Cerebellar nuclear complex (tissue), 1 donor: ENCODE measurements around the gene PRIMA1.
A peak's percentile ranks its signal among the peaks of the same experiment; 100 is the strongest.

Experiments
- DNase-seq, 2 experiments: peaks; one replicate each; lab custom pipeline; 2025; lab: John Stamatoyannopoulos, UW

PRIMA1 gene

GRCh38 chr14:93731753-93732152 is 56.5 kb downstream of the PRIMA1 start:
- DNase-seq = no peak

- no peak for DNase-seq
Observed at GRCh38 chr14:93729993-93730392, 58.3 kb downstream of the PRIMA1 start.

DNA sequence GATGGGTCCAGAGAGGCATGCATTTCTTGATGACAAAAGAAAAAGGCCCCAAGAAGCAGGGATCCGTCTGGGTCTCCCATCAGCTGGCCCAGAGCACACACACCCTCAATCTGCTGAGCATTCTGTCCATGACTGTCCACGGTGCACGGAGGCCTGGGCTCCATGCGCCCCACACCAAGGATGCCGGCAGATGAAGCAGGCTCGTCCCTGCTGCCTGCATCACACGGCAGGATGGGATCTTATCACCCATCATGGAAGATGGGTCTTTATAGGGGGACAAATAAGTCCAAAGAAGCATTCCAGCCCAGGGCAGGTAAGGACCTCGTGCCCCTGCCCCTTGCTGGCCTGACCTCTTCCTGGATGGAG is 59.7 kb downstream of the PRIMA1 start:
- DNase-seq = no peak

DNA sequence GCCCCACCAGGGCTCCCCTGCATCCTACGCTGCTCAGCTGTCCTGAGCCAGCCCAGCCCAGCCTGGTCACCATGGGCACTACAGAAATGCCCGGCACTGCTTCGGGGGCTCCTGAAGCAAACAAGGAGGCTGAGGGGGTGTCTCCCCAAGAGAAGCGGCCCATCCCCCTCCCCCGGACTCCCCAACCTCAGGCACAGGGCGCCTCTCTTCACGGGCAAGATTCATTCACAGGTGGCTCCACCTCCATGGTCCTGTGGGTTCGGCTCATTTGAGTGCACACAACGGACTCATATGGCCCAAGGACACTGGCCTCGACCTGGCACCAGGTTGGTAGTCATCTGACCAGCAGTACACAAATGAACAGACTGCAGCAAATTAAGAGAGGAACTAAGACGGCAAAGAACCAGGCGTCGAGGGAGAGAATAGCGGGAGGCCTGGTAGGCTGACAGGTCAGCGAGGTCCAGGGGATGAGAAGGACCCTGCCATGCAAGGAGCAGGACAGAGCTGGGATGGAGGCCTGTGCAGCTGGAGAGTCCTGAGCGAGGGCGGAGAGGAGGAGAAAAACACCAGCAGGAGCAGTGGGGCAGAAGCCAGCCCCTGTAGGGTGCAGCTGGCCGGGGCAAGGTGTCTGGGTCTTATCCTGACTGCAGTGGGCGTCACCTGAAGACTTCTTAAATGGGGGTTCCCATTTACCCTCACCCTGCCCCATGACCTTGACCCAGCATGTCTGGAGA is 60.2 kb downstream of the PRIMA1 start:
- DNase-seq = no peak

DNA sequence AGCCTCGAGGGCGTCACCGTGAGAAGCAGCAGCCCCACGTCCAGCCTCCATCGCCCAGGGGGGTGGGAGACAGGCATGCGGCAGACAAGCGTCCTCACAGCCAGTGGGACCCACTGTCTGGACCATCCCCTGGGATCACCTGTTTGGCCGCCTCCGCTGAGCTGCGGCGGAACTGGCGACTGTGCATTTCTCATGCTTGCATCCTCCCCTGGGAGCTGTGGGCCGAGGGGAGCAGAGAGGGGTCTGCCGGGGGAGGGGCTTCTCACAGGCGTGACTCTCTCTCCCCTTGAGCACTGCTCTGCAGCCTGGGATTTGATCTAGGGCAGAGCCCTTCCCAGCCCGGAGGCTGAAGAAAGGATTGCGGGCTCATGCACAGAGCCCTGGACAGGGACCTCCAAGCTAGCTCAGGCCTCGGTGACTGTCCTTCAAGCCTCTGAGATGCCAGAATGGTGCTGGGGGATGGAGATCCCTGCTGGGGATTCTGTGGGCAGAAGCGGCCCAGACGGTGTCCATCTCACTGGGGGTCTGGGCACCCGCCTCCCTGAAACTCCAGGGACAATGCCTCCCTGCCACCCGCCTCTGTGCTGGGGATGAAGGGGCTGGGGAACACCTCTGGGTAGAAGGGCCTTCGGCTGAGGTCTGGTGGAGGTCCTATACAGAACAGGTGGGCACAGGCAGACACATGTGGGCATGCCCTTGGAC is 61.1 kb downstream of the PRIMA1 start:
- DNase-seq = no peak

- DNase-seq = no peak
Observed at GRCh38 chr14:93725993-93726392, 62.3 kb downstream of the PRIMA1 start.

GRCh38 chr14:93725002-93725582 is 63.2 kb downstream of the PRIMA1 start:
- DNase-seq = no peak

DNA sequence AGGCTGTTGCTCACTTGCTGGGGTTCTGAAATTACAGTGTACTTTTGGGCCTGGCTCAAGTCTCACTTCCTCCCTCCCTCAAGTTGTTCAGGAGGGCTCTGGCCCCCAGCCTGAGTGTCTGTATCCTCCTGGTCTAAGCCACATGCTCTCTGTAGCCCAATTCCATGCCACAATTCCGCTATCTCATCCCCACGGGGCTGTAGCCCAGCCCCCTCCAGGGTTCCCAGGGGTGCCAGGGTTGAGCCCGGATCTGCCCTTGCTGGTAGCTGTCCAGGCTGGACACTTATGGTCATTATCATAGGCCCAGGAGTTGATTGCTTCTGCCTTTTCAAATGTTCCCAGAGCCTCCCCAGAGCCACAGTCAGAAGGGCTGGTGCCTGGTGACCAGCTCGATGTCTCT is 65.3 kb downstream of the PRIMA1 start:
- DNase-seq = no peak

GRCh38 chr14:93720981-93721483 is 67.3 kb downstream of the PRIMA1 start:
- no peak for DNase-seq

- no peak for DNase-seq
Observed at GRCh38 chr14:93720076-93720815, 68.0 kb downstream of the PRIMA1 start.

DNA sequence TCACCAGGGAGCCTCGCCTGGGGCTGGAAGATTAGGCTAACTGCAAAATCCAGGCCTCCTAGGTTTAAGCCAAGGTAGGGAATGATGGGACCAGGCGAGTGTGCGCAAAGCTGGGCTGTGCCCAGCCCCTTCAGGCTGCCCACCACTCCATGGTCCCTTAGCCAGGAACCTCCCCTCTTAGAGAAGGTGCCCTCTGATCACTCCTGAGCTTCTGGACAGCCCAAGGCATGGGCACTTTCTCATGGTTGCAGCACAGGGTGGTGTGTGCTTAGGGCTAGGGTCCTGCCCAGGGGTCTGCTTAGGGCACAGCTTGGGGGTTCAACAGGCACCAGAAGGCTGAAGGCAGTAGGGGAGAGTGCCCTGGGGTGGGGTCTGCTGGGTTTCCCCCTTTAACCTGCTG is 69.0 kb downstream of the PRIMA1 start:
- DNase-seq = no peak

- DNase-seq = no peak
Observed at GRCh38 chr14:93717668-93718320, 70.5 kb downstream of the PRIMA1 start.

- DNase-seq = no peak
Observed at GRCh38 chr14:93716746-93717667, 71.3 kb downstream of the PRIMA1 start.

DNA sequence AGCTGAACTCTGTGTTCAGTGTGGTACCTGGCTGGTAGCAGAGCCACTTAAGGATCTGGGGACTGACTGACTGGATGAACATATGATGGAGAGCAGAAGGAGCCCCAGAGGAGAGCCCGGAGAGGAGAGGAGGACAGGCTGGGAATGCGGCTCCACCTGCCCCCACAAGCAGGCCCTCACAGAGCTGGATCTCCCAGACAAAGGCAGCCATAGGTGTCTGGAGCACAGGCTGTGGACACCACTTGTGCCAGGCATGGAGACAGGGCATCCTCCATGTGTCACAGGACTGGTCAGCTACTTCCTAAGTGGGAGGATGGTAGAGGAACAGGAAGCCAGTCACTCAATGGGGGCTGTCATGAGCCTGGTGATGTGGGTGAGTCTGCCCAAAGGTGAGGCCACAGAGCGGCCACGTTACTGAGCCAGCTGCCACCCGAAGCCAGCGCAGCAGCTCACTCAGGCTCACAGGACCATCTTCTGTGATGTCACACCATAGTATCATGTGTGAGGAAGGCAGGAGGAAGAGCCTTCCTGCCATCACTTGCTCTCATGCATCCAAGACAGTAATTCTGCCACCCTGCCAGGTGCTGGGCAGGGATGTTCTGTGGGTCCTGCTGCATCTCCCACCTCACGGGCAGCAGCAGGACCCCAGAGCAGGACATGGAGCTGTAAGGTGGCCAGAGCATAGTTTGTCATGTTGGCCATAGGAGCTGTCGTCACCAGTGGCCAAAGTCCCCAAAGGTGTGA is 72.1 kb downstream of the PRIMA1 start:
- DNase-seq = no peak

- DNase-seq = no peak
Observed at GRCh38 chr14:93715279-93715927, 72.9 kb downstream of the PRIMA1 start.

GRCh38 chr14:93714605-93715004 is 73.7 kb downstream of the PRIMA1 start:
- no peak for DNase-seq

DNA sequence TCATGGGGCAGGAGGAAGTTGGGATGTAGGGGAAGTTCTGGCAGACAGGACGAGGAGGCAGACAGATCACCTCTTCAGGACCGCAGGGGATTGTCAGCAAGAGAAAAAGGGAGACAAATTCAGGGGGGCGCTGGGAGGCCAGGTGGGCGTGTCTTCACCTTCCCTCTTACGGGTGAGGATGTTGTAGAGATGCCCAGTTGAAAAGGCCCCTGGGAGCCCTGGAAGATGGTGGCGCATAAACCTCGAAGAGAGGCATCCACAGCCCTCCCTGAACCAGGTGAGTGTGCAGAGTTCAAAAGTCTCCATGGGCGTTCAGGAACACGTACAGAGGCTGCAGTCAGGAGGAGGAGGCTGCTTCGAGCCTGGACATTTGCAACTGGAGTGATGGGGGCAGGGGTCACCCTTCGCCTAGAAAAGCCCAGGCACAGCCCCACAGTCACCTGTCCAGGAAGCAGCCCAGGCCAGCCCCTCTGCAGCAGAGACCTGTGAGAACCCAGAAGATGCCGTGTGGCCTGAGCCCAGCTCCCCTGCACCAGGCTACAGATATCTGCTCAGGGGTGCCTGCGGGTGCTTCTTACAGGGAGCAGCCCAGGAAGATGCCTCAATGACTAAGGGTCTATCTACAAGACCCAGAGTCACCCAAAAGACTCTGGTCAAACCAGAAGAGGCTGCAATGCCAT is 74.4 kb downstream of the PRIMA1 start:
- no peak for DNase-seq

GRCh38 chr14:93712838-93713724 is 75.2 kb downstream of the PRIMA1 start:
- DNase-seq = peak in 1 of 2 experiments; percentile 23
